IMR-90 (cell line): ENCODE measurements around the gene FGD3. TPM values are rescaled to one million over a fixed set of nuclear protein-coding genes. Genes with fewer than 3 reads are reported as not detected.

Source experiments
- ATAC-seq: fragments of 200-7000 bp; cut with Tn5 transposase; 2 replicates; pipeline ENCODE4 v1.9.1; 2020; ENCODE audit warnings: low read depth, mild to moderate bottlenecking, moderate library complexity
- BruUV-seq: library from RNA; stranded (reverse); fragments of 400-500 nt; replicated peaks from 2 replicates; lab custom pipeline; 2021; lab: Mats Ljungman, UMichigan
- CTCF ChIA-PET: fragments of 300-600 bp; formaldehyde crosslinking; extraction: SDS; loops from one replicate; lab custom pipeline; 2021; ENCODE audit warnings: antibody characterized with exemption; lab: Yijun Ruan, JAX
- POLR2A ChIA-PET: fragments of 300-600 bp; sonication (Branson Sonifier 250); formaldehyde crosslinking; loops from one replicate; lab custom pipeline; 2022; ENCODE audit warnings: antibody characterized with exemption; ENCODE audit not compliant: unreplicated experiment; lab: Charles Lee
- DNase-seq: peaks from one replicate; pipeline ENCODE4 v3.0.0; 2013
- H2AFZ ChIP-seq: replicated peaks from 2 replicates; pipeline ENCODE3; 2013; ENCODE audit warnings: low read length, mild to moderate bottlenecking; ENCODE audit not compliant: poor library complexity
- H2AK5ac ChIP-seq: 2 replicates; pipeline ENCODE4 v1.6.1; 2013; ENCODE audit warnings: low read depth, low read length, inconsistent platforms
- H2AK9ac ChIP-seq: replicated peaks from 2 replicates; pipeline ENCODE3; 2013; ENCODE audit warnings: mild to moderate bottlenecking, low read depth, low read length, moderate library complexity; ENCODE audit not compliant: poor library complexity
- H2BK120ac ChIP-seq: 2 replicates; pipeline ENCODE4 v1.6.1; 2013; ENCODE audit warnings: low read depth, low read length, inconsistent platforms
- H2BK15ac ChIP-seq: 3 replicates; pipeline ENCODE4 v1.6.1; 2013; ENCODE audit warnings: low read depth, low read length, inconsistent platforms
- H2BK20ac ChIP-seq: 2 replicates; pipeline ENCODE4 v1.6.1; 2013; ENCODE audit warnings: low read depth, mild to moderate bottlenecking, inconsistent platforms, low read length, moderate library complexity
- H2BK5ac ChIP-seq: 2 replicates; pipeline ENCODE4 v1.6.1; 2013; ENCODE audit warnings: mild to moderate bottlenecking, low read depth, low read length, inconsistent platforms; ENCODE audit not compliant: poor library complexity, severe bottlenecking
- H3K14ac ChIP-seq: replicated peaks from 2 replicates; pipeline ENCODE4 v1.6.1; 2013; ENCODE audit warnings: low read depth, low read length, inconsistent platforms
- H3K18ac ChIP-seq: 2 replicates; pipeline ENCODE4 v1.6.1; 2013; ENCODE audit warnings: low read depth, low read length, control low read depth
- H3K23ac ChIP-seq: 2 replicates; pipeline ENCODE4 v1.6.1; 2013; ENCODE audit warnings: low read depth, low read length, inconsistent platforms
- H3K27ac ChIP-seq: 2 replicates; pipeline ENCODE4 v1.5.1; 2013; ENCODE audit warnings: mild to moderate bottlenecking, control low read depth, low read length; ENCODE audit not compliant: insufficient read depth
- H3K27me3 ChIP-seq: 2 replicates; pipeline ENCODE4 v1.6.1; 2013; ENCODE audit warnings: low read length; ENCODE audit not compliant: control insufficient read depth, insufficient read depth
- H3K36me3 ChIP-seq: 2 replicates; pipeline ENCODE4 v1.6.1; 2013; ENCODE audit warnings: low read length, mixed read lengths; ENCODE audit not compliant: control insufficient read depth, insufficient read depth
- H3K4ac ChIP-seq: 2 replicates; pipeline ENCODE4 v1.6.1; 2013; ENCODE audit warnings: low read depth, low read length, inconsistent platforms
- H3K4me1 ChIP-seq: 2 replicates; pipeline ENCODE4 v1.6.1; 2013; ENCODE audit warnings: low read length, mixed read lengths; ENCODE audit not compliant: control insufficient read depth, insufficient read depth
- H3K4me2 ChIP-seq: 2 replicates; pipeline ENCODE4 v1.6.1; 2013; ENCODE audit warnings: low read depth, mild to moderate bottlenecking, control low read depth, low read length, moderate library complexity
- H3K4me3 ChIP-seq: 2 replicates; pipeline ENCODE4 v1.5.1; 2013; ENCODE audit warnings: low read depth, mild to moderate bottlenecking, control low read depth, low read length, moderate library complexity; ENCODE audit not compliant: insufficient read depth
- H3K56ac ChIP-seq: 2 replicates; pipeline ENCODE4 v1.6.1; 2013; ENCODE audit warnings: low read length, inconsistent platforms; ENCODE audit not compliant: insufficient read depth; ENCODE audit errors: extremely low read depth
- H3K79me1 ChIP-seq, 2 experiments: 2 replicates each; pipeline ENCODE4 v1.6.1; 2013; ENCODE audit warnings: low read length in 2 of 2, inconsistent platforms in 1 of 2, low read depth in 1 of 2
- H3K9ac ChIP-seq: 2 replicates; pipeline ENCODE4 v1.6.1; 2013; ENCODE audit warnings: low read depth, low read length, control low read depth
- H3K9me1 ChIP-seq: 2 replicates; pipeline ENCODE4 v1.6.1; 2013; ENCODE audit warnings: low read length, inconsistent platforms; ENCODE audit not compliant: insufficient read depth
- H3K9me3 ChIP-seq: 2 replicates; pipeline ENCODE4 v1.6.1; 2013; ENCODE audit warnings: low read length; ENCODE audit not compliant: control insufficient read depth, insufficient read depth
- H4K20me1 ChIP-seq: 2 replicates; pipeline ENCODE4 v1.6.1; 2013; ENCODE audit warnings: low read length, inconsistent platforms; ENCODE audit not compliant: insufficient read depth
- H4K5ac ChIP-seq: 2 replicates; pipeline ENCODE4 v1.6.1; 2013; ENCODE audit warnings: mild to moderate bottlenecking, low read depth, low read length, control low read depth
- H4K8ac ChIP-seq, 2 experiments: 2 replicates each; pipeline ENCODE4 v1.6.1; 2013; ENCODE audit warnings: low read depth in 2 of 2, low read length in 2 of 2, control low read depth in 1 of 2, inconsistent platforms in 1 of 2
- H4K91ac ChIP-seq: 2 replicates; pipeline ENCODE4 v1.6.1; 2013; ENCODE audit warnings: low read depth, low read length, inconsistent platforms; ENCODE audit not compliant: insufficient read depth
- BHLHE40 ChIP-seq: fragments of 150-350 bp; IDR thresholded peaks from 2 replicates; pipeline ENCODE4 v1.6.1; 2016; ENCODE audit warnings: mild to moderate bottlenecking, low read depth, low read length
- CEBPB ChIP-seq: IDR thresholded peaks from 2 replicates; pipeline ENCODE4 v1.6.1; 2012; ENCODE audit warnings: low read depth, low read length, improper control_type of control experiment
- CHD1 ChIP-seq: IDR thresholded peaks from 2 replicates; pipeline ENCODE4 v1.6.1; 2012; ENCODE audit warnings: low read depth, low read length, improper control_type of control experiment
- FOS ChIP-seq: fragments of 150-350 bp; IDR thresholded peaks from 2 replicates; pipeline ENCODE4 v1.6.1; 2016; ENCODE audit warnings: low read depth, low read length
- MAFK ChIP-seq: IDR thresholded peaks from 2 replicates; pipeline ENCODE4 v1.6.1; 2012; ENCODE audit warnings: low read depth, low read length, improper control_type of control experiment
- MXI1 ChIP-seq: IDR thresholded peaks from 2 replicates; pipeline ENCODE4 v1.6.1; 2012; ENCODE audit warnings: low read depth, mild to moderate bottlenecking, low read length, moderate library complexity, borderline replicate concordance
- NFE2L2 ChIP-seq: fragments of 150-350 bp; IDR thresholded peaks from 2 replicates; pipeline ENCODE4 v1.6.1; 2016; ENCODE audit warnings: low read depth, mild to moderate bottlenecking, low read length
- POLR2A ChIP-seq: IDR thresholded peaks from 2 replicates; pipeline ENCODE4 v1.6.1; 2012; ENCODE audit warnings: mild to moderate bottlenecking, low read depth, low read length
- RAD21 ChIP-seq: IDR thresholded peaks from 2 replicates; pipeline ENCODE4 v1.6.1; 2012; ENCODE audit warnings: low read length, improper control_type of control experiment
- RCOR1 ChIP-seq: IDR thresholded peaks from 2 replicates; pipeline ENCODE4 v1.6.1; 2012; ENCODE audit warnings: mild to moderate bottlenecking, low read length, improper control_type of control experiment; ENCODE audit not compliant: insufficient replicate concordance
- SMC3 ChIP-seq: fragments of 150-350 bp; IDR thresholded peaks from 2 replicates; pipeline ENCODE4 v1.6.1; 2016; ENCODE audit warnings: low read depth, mild to moderate bottlenecking, antibody characterized with exemption, low read length, moderate library complexity
- WGBS, 2 experiments: methylation state at CpG; one replicate each; pipeline versions ENCODE4 v1.1.5 to v1.1.7; 2013; ENCODE audit warnings: missing lambda C conversion rate in 2 of 2; ENCODE audit not compliant: insufficient read length in 1 of 2; ENCODE audit errors: extremely low coverage in 2 of 2; 5-methylcytosine and 5-hydroxymethylcytosine counted together
- dilution Hi-C: fragments of 300-500 bp; cut with HindIII; formaldehyde crosslinking; loops from one replicate; pipeline ENCODE4 v1.14.3; 2018; ENCODE audit warnings: low sequenced_read_pairs; ENCODE audit not compliant: unreplicated experiment
- in situ Hi-C: fragments of 300-500 bp; cut with MboI; formaldehyde crosslinking; loops from 3 replicates; pipeline ENCODE4 v1.14.3; 2019; ENCODE audit warnings: low sequenced_read_pairs, inconsistent platforms, mixed read lengths
- intact Hi-C: fragments of 100-400 bp; cut with micrococcal nuclease; formaldehyde crosslinking; loops from 2 replicates; pipeline ENCODE4 v1.10.0; 2022
- polyA plus RNA-seq, 3 experiments: library from polyadenylated mRNA; depleted of rRNA; stranded (reverse); fragments of >200 nt; gene quantifications; 2 replicates each; pipeline ENCODE4 v1.2.3, GENCODE V29; 2012; ENCODE audit warnings: low replicate concordance in 1 of 3
- total RNA-seq: library from RNA; depleted of rRNA; stranded (reverse); fragments of >200 nt; gene quantifications from 2 replicates; pipeline ENCODE4 v1.2.3, GENCODE V29; 2012
- TF ChIP-seq, protein P1 (sequence below): fragments of 150-350 bp; IDR thresholded peaks from 2 replicates; pipeline ENCODE4 v1.6.1; 2017; ENCODE audit warnings: mild to moderate bottlenecking, antibody characterized with exemption, low read length, low read depth
- TF ChIP-seq, protein P2 (sequence below): conservative IDR thresholded peaks from 2 replicates; pipeline ENCODE4 v1.5.1; 2012; ENCODE audit warnings: mild to moderate bottlenecking, low read depth, low read length, improper control_type of control experiment

Gene FGD3
- total and polyA plus RNA-seq, 2 of the 4 experiments (the other 2 are of a cell fraction) = not detected

DNA sequence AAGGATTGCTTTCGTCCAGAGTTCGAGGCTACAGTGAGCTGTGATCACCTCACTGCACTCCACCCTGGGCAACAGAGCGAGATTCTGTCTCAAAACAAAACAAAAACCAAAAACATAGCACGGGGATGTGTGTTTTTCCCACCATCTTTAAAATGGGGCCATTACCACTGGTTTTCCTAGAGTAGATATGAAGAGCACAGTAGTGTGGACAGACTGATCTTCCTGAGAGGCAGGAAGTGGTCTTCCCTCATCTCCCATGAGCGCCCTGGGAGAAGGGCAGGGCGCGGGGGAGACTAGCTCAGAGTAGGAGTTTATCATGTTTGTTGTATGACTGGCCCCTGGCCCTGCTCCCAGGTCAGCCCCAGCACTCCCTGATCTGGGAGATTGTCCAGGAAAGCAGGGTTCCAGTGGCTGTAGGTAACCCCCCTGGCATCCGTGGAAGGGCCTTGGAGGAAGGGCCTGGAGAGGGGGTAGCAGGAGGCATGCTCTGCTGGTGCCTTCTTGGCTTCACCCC, 113.5 kb downstream of the FGD3 start (continued):
- no peak for TF ChIP-seq SMC3
- no peak for TF ChIP-seq FOS
- TF ChIP-seq, protein P1, sequence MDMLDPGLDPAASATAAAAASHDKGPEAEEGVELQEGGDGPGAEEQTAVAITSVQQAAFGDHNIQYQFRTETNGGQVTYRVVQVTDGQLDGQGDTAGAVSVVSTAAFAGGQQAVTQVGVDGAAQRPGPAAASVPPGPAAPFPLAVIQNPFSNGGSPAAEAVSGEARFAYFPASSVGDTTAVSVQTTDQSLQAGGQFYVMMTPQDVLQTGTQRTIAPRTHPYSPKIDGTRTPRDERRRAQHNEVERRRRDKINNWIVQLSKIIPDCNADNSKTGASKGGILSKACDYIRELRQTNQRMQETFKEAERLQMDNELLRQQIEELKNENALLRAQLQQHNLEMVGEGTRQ = no peak

DNA sequence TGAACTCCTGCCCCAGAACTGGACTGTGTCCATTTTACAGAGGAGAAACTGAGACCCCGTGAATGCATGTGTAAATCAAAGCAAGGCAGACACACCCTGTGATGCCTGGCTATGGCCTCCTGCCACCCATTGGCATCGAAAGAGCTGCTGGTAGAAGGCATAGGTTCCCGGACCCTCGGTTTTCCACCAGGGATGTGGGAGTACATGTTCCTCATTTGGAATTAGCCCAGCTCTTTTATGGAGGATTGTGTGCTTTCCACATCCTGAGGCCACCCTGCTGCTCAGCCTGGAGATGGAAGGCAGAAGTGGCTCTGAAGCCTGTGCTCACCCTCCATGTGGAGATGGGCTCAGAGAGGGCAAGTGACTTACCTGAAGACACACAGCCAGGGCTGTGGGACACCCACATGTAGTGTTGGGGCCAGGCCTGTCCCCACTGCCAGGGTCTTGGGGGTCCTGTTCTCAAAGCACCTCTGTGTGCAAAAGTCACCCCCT, 114.0 kb downstream of the FGD3 start:
- H3K27ac ChIP-seq = no peak overlapping the region
- no peak overlapping the region for H3K4ac ChIP-seq
- DNase-seq (no peak), ATAC-seq (no peak)
- no peaks in the 10 kb centered on the region for H3K79me1 ChIP-seq
- H2BK5ac ChIP-seq = no peak overlapping the region
- H2AFZ ChIP-seq = no peak overlapping the region
- no peak overlapping the region for H3K23ac ChIP-seq
- H3K4me2 ChIP-seq = no peak overlapping the region
- H3K18ac ChIP-seq = no peak overlapping the region
- H3K56ac ChIP-seq = no peak overlapping the region
- no TSS peak for BruUV-seq
- no peaks in the 10 kb centered on the region for H3K9me3 ChIP-seq
- intact Hi-C loops (no loop called here), dilution Hi-C loops (no loop called here), in situ Hi-C loops (no loop called here)
- no peak overlapping the region for H2BK15ac ChIP-seq
- 94% methylated on average over 3 of the region's 4 CpGs; no CpG with 5 or more reads in 1 of the 2 experiments for WGBS, 2 experiments
- no peak overlapping the region for H4K5ac ChIP-seq
- H2AK5ac ChIP-seq = no peak overlapping the region
- H3K14ac ChIP-seq = no peak overlapping the region
- peaks cover 2% of the 10 kb centered on the region; the same call in 1 of the 2 replicates for H3K4me1 ChIP-seq
- TF ChIP-seq CEBPB (no peak), MXI1 (no peak), CHD1 (no peak), RCOR1 (no peak), SMC3 (no peak), MAFK (no peak), POLR2A (no peak), RAD21 (no peak), BHLHE40 (no peak), NFE2L2 (no peak)
- TF ChIP-seq, protein P1 = no peak
- TF ChIP-seq, protein P2, sequence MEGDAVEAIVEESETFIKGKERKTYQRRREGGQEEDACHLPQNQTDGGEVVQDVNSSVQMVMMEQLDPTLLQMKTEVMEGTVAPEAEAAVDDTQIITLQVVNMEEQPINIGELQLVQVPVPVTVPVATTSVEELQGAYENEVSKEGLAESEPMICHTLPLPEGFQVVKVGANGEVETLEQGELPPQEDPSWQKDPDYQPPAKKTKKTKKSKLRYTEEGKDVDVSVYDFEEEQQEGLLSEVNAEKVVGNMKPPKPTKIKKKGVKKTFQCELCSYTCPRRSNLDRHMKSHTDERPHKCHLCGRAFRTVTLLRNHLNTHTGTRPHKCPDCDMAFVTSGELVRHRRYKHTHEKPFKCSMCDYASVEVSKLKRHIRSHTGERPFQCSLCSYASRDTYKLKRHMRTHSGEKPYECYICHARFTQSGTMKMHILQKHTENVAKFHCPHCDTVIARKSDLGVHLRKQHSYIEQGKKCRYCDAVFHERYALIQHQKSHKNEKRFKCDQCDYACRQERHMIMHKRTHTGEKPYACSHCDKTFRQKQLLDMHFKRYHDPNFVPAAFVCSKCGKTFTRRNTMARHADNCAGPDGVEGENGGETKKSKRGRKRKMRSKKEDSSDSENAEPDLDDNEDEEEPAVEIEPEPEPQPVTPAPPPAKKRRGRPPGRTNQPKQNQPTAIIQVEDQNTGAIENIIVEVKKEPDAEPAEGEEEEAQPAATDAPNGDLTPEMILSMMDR = no peak
- ChIA-PET POLR2A (no interaction called here), CTCF (no interaction called here)
- peaks cover 11% of the 10 kb centered on the region; the same call in 1 of the 2 replicates for H3K27me3 ChIP-seq
- H3K36me3 ChIP-seq = no peaks in the 10 kb centered on the region
- H4K8ac ChIP-seq = no peak overlapping the region
- H2BK20ac ChIP-seq = no peak overlapping the region
- H3K9me1 ChIP-seq = no peaks in the 10 kb centered on the region; the same call in 1 of the 2 replicates
- no peak overlapping the region for H3K4me3 ChIP-seq
- no peak overlapping the region for H3K9ac ChIP-seq
- H2BK120ac ChIP-seq = no peak overlapping the region
- no peak overlapping the region for H4K91ac ChIP-seq
- no peak overlapping the region for H2AK9ac ChIP-seq
- no peaks in the 10 kb centered on the region for H4K20me1 ChIP-seq
